ENCODE measurements around the gene KIAA1671. TPM values are rescaled to one million over a fixed set of nuclear protein-coding genes. Genes with fewer than 3 reads are reported as not detected.

Gene KIAA1671
- polyA plus RNA-seq, 3 donors = not detected

GRCh38 chr22:25095869-25096268 is 143.4 kb downstream of the KIAA1671 start:
- no peaks in the 10 kb centered on the region for H4K20me1 ChIP-seq (ENCODE audit: insufficient read depth, low read length)
- DNase-seq = no peak
- no peaks in the 10 kb centered on the region for H3K79me2 ChIP-seq (ENCODE audit: insufficient read depth, low read length)
- Mint-ChIP-seq H3K27ac (no peak overlapping the region), H3K4me3 (no peak overlapping the region), H3K36me3 (no peaks in the 10 kb centered on the region), H3K27me3 (ENCODE audit: low read depth in 3 of 3) (peaks cover 2 to 6% (median 5%) of the 10 kb centered on the region in 3 donors), H3K9me3 (no peaks in the 10 kb centered on the region), H3K4me1 (no peaks in the 10 kb centered on the region)
- TF ChIP-seq CTCF (IDR thresholded peaks at IDR 0.05) = no peak
- H3K4me2 ChIP-seq (replicated peaks; ENCODE audit: extremely low read depth, low read length, poor library complexity, severe bottlenecking) = no peak overlapping the region
- 94% methylated on average over 7 of the region's 7 CpGs for WGBS (ENCODE audit: insufficient coverage)
- intact Hi-C loops (cut with micrococcal nuclease) = no loop called here
- H3K27ac ChIP-seq (ENCODE audit: low read depth in 1 of 2, low read length in 2 of 2) = no peak overlapping the region
- no peak overlapping the region for H2AFZ ChIP-seq (ENCODE audit: insufficient read depth, low read depth, low read length, poor library complexity, severe bottlenecking)
- no peaks in the 10 kb centered on the region for H3K9me3 ChIP-seq (replicated peaks in 1 of 2; ENCODE audit: control insufficient read depth in 1 of 2, insufficient read depth in 1 of 2, low read length in 2 of 2)
- no peaks in the 10 kb centered on the region for H3K27me3 ChIP-seq (ENCODE audit: control insufficient read depth in 2 of 2, insufficient read depth in 2 of 2, low read length in 2 of 2)
- no peaks in the 10 kb centered on the region for H3K36me3 ChIP-seq (replicated peaks in 1 of 2; ENCODE audit: control insufficient read depth in 1 of 2, insufficient read depth in 2 of 2, low read length in 2 of 2)
- H3K4me1 ChIP-seq (ENCODE audit: control insufficient read depth in 1 of 2, insufficient read depth in 2 of 2, low read length in 2 of 2) = no peaks in the 10 kb centered on the region
- H3K9ac ChIP-seq (ENCODE audit: insufficient read depth, low read length, poor library complexity, severe bottlenecking) = no peak overlapping the region
- no peak overlapping the region for H3K4me3 ChIP-seq (replicated peaks in 1 of 3; ENCODE audit: low read depth in 2 of 3, low read length in 3 of 3)

DNA sequence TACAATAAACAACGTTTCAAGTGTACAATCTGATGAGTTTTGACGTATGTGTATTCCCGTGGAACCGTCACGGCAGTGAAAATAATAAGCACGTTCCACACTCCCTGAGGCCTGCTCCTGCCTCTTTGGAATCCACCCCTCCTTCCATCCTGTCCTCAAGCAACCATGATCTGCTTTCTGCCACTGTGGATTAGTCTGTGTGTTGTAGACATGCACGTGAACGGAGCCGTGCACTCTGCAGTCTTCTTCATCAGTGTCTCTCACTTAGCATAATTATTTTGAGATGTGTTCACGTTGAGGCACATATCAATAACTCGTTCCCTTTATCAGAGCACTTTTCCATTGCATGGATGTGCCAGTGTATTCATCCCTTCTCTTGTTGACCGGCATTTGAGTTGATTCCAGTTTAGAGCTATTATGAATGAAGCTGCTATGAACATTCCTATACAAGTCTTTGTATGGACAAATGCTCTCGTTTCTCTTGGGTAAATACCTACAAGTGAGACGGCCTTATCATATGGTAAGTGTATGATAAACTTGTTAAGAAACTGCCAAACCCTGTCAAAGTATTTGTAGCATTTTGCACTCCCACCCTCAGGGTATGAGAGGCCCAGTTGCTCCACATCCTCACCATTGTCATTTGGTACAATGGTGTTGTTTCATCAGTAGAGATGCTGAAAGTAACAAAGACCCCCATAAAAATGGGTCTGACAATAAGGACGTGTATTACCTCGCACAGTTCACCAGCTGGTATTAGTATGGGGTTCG is 144.3 kb downstream of the KIAA1671 start:
- H3K4me3 ChIP-seq (replicated peaks in 1 of 3; ENCODE audit: low read depth in 2 of 3, low read length in 3 of 3) = no peak overlapping the region
- no peaks in the 10 kb centered on the region for H3K36me3 ChIP-seq (replicated peaks in 1 of 2; ENCODE audit: control insufficient read depth in 1 of 2, insufficient read depth in 2 of 2, low read length in 2 of 2)
- H3K9me3 ChIP-seq (replicated peaks in 1 of 2; ENCODE audit: control insufficient read depth in 1 of 2, insufficient read depth in 1 of 2, low read length in 2 of 2) = no peaks in the 10 kb centered on the region
- no peak overlapping the region for H2AFZ ChIP-seq (ENCODE audit: insufficient read depth, low read depth, low read length, poor library complexity, severe bottlenecking)
- Mint-ChIP-seq H3K27me3 (ENCODE audit: low read depth in 3 of 3) (peaks cover 2 to 6% (median 5%) of the 10 kb centered on the region in 3 donors), H3K4me1 (no peaks in the 10 kb centered on the region), H3K4me3 (no peak overlapping the region), H3K27ac (no peak overlapping the region), H3K9me3 (no peaks in the 10 kb centered on the region), H3K36me3 (no peaks in the 10 kb centered on the region)
- no peak overlapping the region for H3K4me2 ChIP-seq (replicated peaks; ENCODE audit: extremely low read depth, low read length, poor library complexity, severe bottlenecking)
- DNase-seq = no peak
- H3K27me3 ChIP-seq (ENCODE audit: control insufficient read depth in 2 of 2, insufficient read depth in 2 of 2, low read length in 2 of 2) = no peaks in the 10 kb centered on the region
- no peak overlapping the region for H3K27ac ChIP-seq (ENCODE audit: low read depth in 1 of 2, low read length in 2 of 2)
- TF ChIP-seq CTCF (IDR thresholded peaks at IDR 0.05) = no peak
- H4K20me1 ChIP-seq (ENCODE audit: insufficient read depth, low read length) = no peaks in the 10 kb centered on the region
- intact Hi-C loops (cut with micrococcal nuclease) = no loop called here
- no peaks in the 10 kb centered on the region for H3K79me2 ChIP-seq (ENCODE audit: insufficient read depth, low read length)
- 86% methylated on average over 12 of the region's 17 CpGs for WGBS (ENCODE audit: insufficient coverage)
- no peaks in the 10 kb centered on the region for H3K4me1 ChIP-seq (ENCODE audit: control insufficient read depth in 1 of 2, insufficient read depth in 2 of 2, low read length in 2 of 2)
- H3K9ac ChIP-seq (ENCODE audit: insufficient read depth, low read length, poor library complexity, severe bottlenecking) = no peak overlapping the region

Measured in CD14-positive monocyte (primary cell).